HCT116 (cell line): ENCODE data around the gene KASH5. TPM values are rescaled to one million over a fixed set of nuclear protein-coding genes. Genes with fewer than 3 reads are reported as not detected.

Source experiments
- ATAC-seq: fragments of 200-7000 bp; cut with Tn5 transposase; 2 replicates; pipeline ENCODE4 v1.9.1; 2020; ENCODE audit warnings: mild to moderate bottlenecking, moderate library complexity
- BruUV-seq: library from RNA; stranded (reverse); fragments of 400-500 nt; replicated peaks from 2 replicates; lab custom pipeline; 2021; lab: Mats Ljungman, UMichigan
- CTCF ChIA-PET: fragments of 300-600 bp; sonication (Branson Sonifier 250); formaldehyde crosslinking; loops from one replicate; lab custom pipeline; 2021; ENCODE audit warnings: antibody characterized with exemption; lab: Charles Lee
- POLR2A ChIA-PET: fragments of 300-600, 350-600 bp; sonication (Branson Sonifier 250); formaldehyde crosslinking; loops from one replicate; lab custom pipeline; 2021; ENCODE audit warnings: antibody characterized with exemption; lab: Charles Lee
- RAD21 ChIA-PET, 2 experiments: fragments of 300-600 bp; sonication (Branson Sonifier 250); formaldehyde crosslinking; loops; one replicate each; lab custom pipeline; 2023; ENCODE audit warnings: low total read pairs in 2 of 2; ENCODE audit not compliant: uncharacterized antibody in 2 of 2, unreplicated experiment in 2 of 2, low non-redundant PET in 1 of 2; lab: Charles Lee
- DNase-seq: peaks from one replicate; pipeline ENCODE4 v3.0.0-alpha.2; 2010; ENCODE audit warnings: low read depth, low spot score
- H2AFZ ChIP-seq: fragments of 200-600 bp; shearing (Covaris generic), sonication (generic); 2 replicates; pipeline ENCODE4 v1.6.1; 2017; ENCODE audit warnings: low read depth, mixed run types, mixed read lengths, antibody characterized with exemption, low read length; ENCODE audit not compliant: poor library complexity, severe bottlenecking
- H3K27ac ChIP-seq: 2 replicates; pipeline ENCODE4 v1.5.1; 2012; ENCODE audit warnings: low read depth, low read length
- H3K27me3 ChIP-seq: fragments of 200-600 bp; sonication (generic); 2 replicates; pipeline ENCODE4 v1.6.1; 2016; ENCODE audit warnings: mixed run types, low read length, mixed read lengths; ENCODE audit not compliant: insufficient read depth
- H3K36me3 ChIP-seq, 2 experiments: fragments of 200-500 bp in 1 of 2; fragments of 200-600 bp in 1 of 2; sonication (Bioruptor generic) in 1 of 2; sonication (generic) in 1 of 2; 2 replicates each; pipeline versions ENCODE4 v1.5.1 to v1.6.1; 2014 to 2016; ENCODE audit warnings: low read length in 2 of 2, inconsistent platforms in 1 of 2, mixed read lengths in 1 of 2, mixed run types in 1 of 2; ENCODE audit not compliant: insufficient read depth in 2 of 2, control insufficient read depth in 1 of 2
- H3K4me1 ChIP-seq, 2 experiments: fragments of 200-600 bp in 1 of 2; sonication (generic) in 1 of 2; 2 replicates each; pipeline versions ENCODE4 v1.5.1 to v1.6.1; 2012 to 2017; ENCODE audit warnings: low read length in 2 of 2, inconsistent platforms in 1 of 2, mild to moderate bottlenecking in 1 of 2, mixed read lengths in 1 of 2, mixed run types in 1 of 2, moderate library complexity in 1 of 2; ENCODE audit not compliant: insufficient read depth in 2 of 2, control insufficient read depth in 1 of 2
- H3K4me2 ChIP-seq: fragments of 200-600 bp; sonication (generic); 2 replicates; pipeline ENCODE4 v1.6.1; 2017; ENCODE audit warnings: mixed run types, low read length, mixed read lengths
- H3K4me3 ChIP-seq, 2 experiments: fragments of 200-600 bp in 1 of 2; sonication (generic) in 1 of 2; replicated peaks in 1 of 2; 2 replicates each; pipeline ENCODE4 v1.5.1; 2011 to 2016; ENCODE audit warnings: low read length in 2 of 2, control low read depth in 1 of 2, low read depth in 1 of 2, mild to moderate bottlenecking in 1 of 2, mixed read lengths in 1 of 2, mixed run types in 1 of 2
- H3K79me2 ChIP-seq: fragments of 200-600 bp; sonication (generic); 2 replicates; pipeline ENCODE4 v1.6.1; 2017; ENCODE audit warnings: mild to moderate bottlenecking, mixed run types, low read length, moderate library complexity, mixed read lengths; ENCODE audit not compliant: insufficient read depth
- H3K9ac ChIP-seq: fragments of 200-600 bp; sonication (generic); 2 replicates; pipeline ENCODE4 v1.6.1; 2016; ENCODE audit warnings: low read length, mixed read lengths
- H3K9me2 ChIP-seq: fragments of 200-600 bp; sonication (generic), shearing (Covaris generic); 2 replicates; pipeline ENCODE4 v1.6.1; 2017; ENCODE audit warnings: mixed run types, mild to moderate bottlenecking, moderate library complexity; ENCODE audit not compliant: insufficient read depth
- H3K9me3 ChIP-seq, 2 experiments: fragments of 200-500 bp in 1 of 2; fragments of 200-600 bp in 1 of 2; sonication (Bioruptor generic) in 1 of 2; sonication (generic) in 1 of 2; 2 replicates each; pipeline ENCODE4 v1.6.1; 2014 to 2017; ENCODE audit warnings: low read length in 2 of 2, mixed read lengths in 2 of 2, inconsistent platforms in 1 of 2, low read depth in 1 of 2, mild to moderate bottlenecking in 1 of 2, mixed run types in 1 of 2, moderate library complexity in 1 of 2; ENCODE audit not compliant: control insufficient read depth in 1 of 2, insufficient read depth in 1 of 2
- H4K20me1 ChIP-seq: fragments of 200-600 bp; sonication (generic), shearing (Covaris generic); 2 replicates; pipeline ENCODE4 v1.6.1; 2017; ENCODE audit warnings: mixed run types, mild to moderate bottlenecking, moderate library complexity; ENCODE audit not compliant: insufficient read depth
- ATF3 ChIP-seq: IDR thresholded peaks from 2 replicates; pipeline ENCODE4 v1.6.1; 2012
- CBX3 ChIP-seq: IDR thresholded peaks from 2 replicates; pipeline ENCODE4 v1.6.1; 2012; ENCODE audit warnings: low read depth
- CEBPB ChIP-seq: IDR thresholded peaks from 2 replicates; pipeline ENCODE4 v1.6.1; 2012; ENCODE audit warnings: low read depth
- CTCF ChIP-seq, 3 experiments: fragments of 200-600 bp in 1 of 3; sonication (generic) in 1 of 3; IDR thresholded peaks in 2 of 3; conservative IDR thresholded peaks in 1 of 3; 2 replicates each; pipeline ENCODE4 v1.5.1; 2012 to 2017; ENCODE audit warnings: low read depth in 2 of 3, low read length in 2 of 3, antibody characterized with exemption in 1 of 3, borderline replicate concordance in 1 of 3, control low read depth in 1 of 3, mild to moderate bottlenecking in 1 of 3, mixed read lengths in 1 of 3, mixed run types in 1 of 3, moderate library complexity in 1 of 3; ENCODE audit not compliant: insufficient read depth in 1 of 3
- EGR1 ChIP-seq: IDR thresholded peaks from 2 replicates; pipeline ENCODE4 v1.6.1; 2012; ENCODE audit warnings: low read depth
- ELF1 ChIP-seq: IDR thresholded peaks from 2 replicates; pipeline ENCODE4 v1.6.1; 2012; ENCODE audit warnings: low read depth, borderline replicate concordance
- EZH2phosphoT487 ChIP-seq: fragments of 200-600 bp; IDR thresholded peaks from 2 replicates; pipeline ENCODE4 v1.6.1; 2018; ENCODE audit warnings: antibody characterized with exemption, borderline replicate concordance
- FOSL1 ChIP-seq: IDR thresholded peaks from 2 replicates; pipeline ENCODE4 v1.6.1; 2012; ENCODE audit warnings: low read depth
- JUND ChIP-seq: IDR thresholded peaks from 2 replicates; pipeline ENCODE4 v1.6.1; 2012
- MAX ChIP-seq: IDR thresholded peaks from 2 replicates; pipeline ENCODE4 v1.6.1; 2012
- POLR2A ChIP-seq: IDR thresholded peaks from 2 replicates; pipeline ENCODE4 v1.7.0; 2011; ENCODE audit warnings: borderline replicate concordance; ENCODE audit not compliant: insufficient read depth, insufficient read length; ENCODE audit errors: extremely low read depth
- POLR2AphosphoS5 ChIP-seq: IDR thresholded peaks from 2 replicates; pipeline ENCODE4 v1.6.1; 2011; ENCODE audit warnings: mild to moderate bottlenecking, low read depth, low read length, moderate library complexity
- RAD21 ChIP-seq: IDR thresholded peaks from 2 replicates; pipeline ENCODE4 v1.6.1; 2012; ENCODE audit warnings: low read depth, mild to moderate bottlenecking
- REST ChIP-seq: IDR thresholded peaks from 2 replicates; pipeline ENCODE4 v1.6.1; 2012; ENCODE audit warnings: low read depth
- SIN3A ChIP-seq: IDR thresholded peaks from 2 replicates; pipeline ENCODE4 v1.6.1; 2012; ENCODE audit warnings: low read depth
- SRF ChIP-seq: IDR thresholded peaks from 2 replicates; pipeline ENCODE4 v1.6.1; 2012; ENCODE audit warnings: low read depth
- YY1 ChIP-seq: IDR thresholded peaks from 2 replicates; pipeline ENCODE4 v1.6.1; 2011; ENCODE audit warnings: low read length, low read depth, moderate library complexity, mild to moderate bottlenecking; ENCODE audit not compliant: insufficient replicate concordance; ENCODE audit errors: extremely low read depth
- ZFX ChIP-seq: fragments of 450-650 bp; IDR thresholded peaks from 2 replicates; pipeline ENCODE4 v1.6.1; 2017
- ZNF274 ChIP-seq: fragments of 200-500 bp; sonication (Bioruptor generic); IDR thresholded peaks from 2 replicates; pipeline ENCODE4 v1.6.1; 2014; ENCODE audit warnings: mild to moderate bottlenecking, low read depth, low read length, inconsistent platforms
- intact Hi-C: fragments of 100-400 bp; cut with micrococcal nuclease; formaldehyde crosslinking; loops from 2 replicates; pipeline ENCODE4 v1.10.0; 2022
- total RNA-seq: library from RNA; stranded (reverse); gene quantifications from one replicate; pipeline ENCODE4 v1.2.1, GENCODE V29; 2021; ENCODE audit not compliant: unreplicated experiment

Gene KASH5
- total RNA-seq, 1 experiment from 2014 or later = not detected

- H3K27ac ChIP-seq = no peak overlapping the region
- DNase-seq (no peak), ATAC-seq (peak; percentile 68)
- RAD21 ChIA-PET = no interaction called here
- no peaks in the 10 kb centered on the region for H3K9me2 ChIP-seq
- CTCF ChIA-PET = no interaction called here
- no peak for TF ChIP-seq JUND
- TF ChIP-seq EZH2phosphoT487 = no peak
- no peak for TF ChIP-seq SIN3A
- TF ChIP-seq RAD21 = no peak
- TF ChIP-seq MAX = no peak
- no peak for TF ChIP-seq YY1
- no peak for TF ChIP-seq CTCF (IDR thresholded peaks at IDR 0.05 in 2 of 3, conservative IDR thresholded peaks at IDR 0.05 in 1 of 3; ENCODE audit: borderline replicate concordance in 1 of 3, insufficient read depth in 1 of 3, low read depth in 2 of 3, low read length in 2 of 3)
- TF ChIP-seq EGR1 = no peak
- TF ChIP-seq POLR2A = no peak
- TF ChIP-seq ZNF274 = no peak
- TF ChIP-seq ATF3 = no peak
- no peak for TF ChIP-seq ZFX
- TF ChIP-seq REST = no peak
- TF ChIP-seq POLR2AphosphoS5 = no peak
- TF ChIP-seq CBX3 = no peak
- no peak for TF ChIP-seq SRF
- TF ChIP-seq FOSL1 = no peak
- TF ChIP-seq CEBPB = no peak
- TF ChIP-seq ELF1 = no peak
- H2AFZ ChIP-seq = no peak overlapping the region
- POLR2A ChIA-PET = no interaction called here
- peaks cover 21% of the 10 kb centered on the region for H3K27me3 ChIP-seq
- no peaks in the 10 kb centered on the region for H3K79me2 ChIP-seq
- H4K20me1 ChIP-seq = no peaks in the 10 kb centered on the region
- no peaks in the 10 kb centered on the region for H3K36me3 ChIP-seq
- no peaks in the 10 kb centered on the region for H3K9me3 ChIP-seq
- H3K4me1 ChIP-seq = peaks cover 0 to 4% of the 10 kb centered on the region in 2 experiments; a peak in 1 of 4 replicates
- no peak overlapping the region for H3K9ac ChIP-seq
- no TSS peak for BruUV-seq
- intact Hi-C loops = no loop called here
- no peak overlapping the region for H3K4me2 ChIP-seq
- no peak overlapping the region for H3K4me3 ChIP-seq
These were observed 48.5 kb downstream of the KASH5 start for GRCh38 chr19:49436381-49437017.
